Umbilical cord (tissue), 2 donors: ENCODE measurements around the gene SCN8A. TPM values are rescaled to one million over a fixed set of nuclear protein-coding genes. Genes with fewer than 3 reads are reported as not detected.
"Not testable (repeated sequence)": the region's sequence is repeated elsewhere in the genome, so short reads cannot be mapped to it uniquely, and the experiment has no call there.

Experiments used
- DNase-seq: peaks from one replicate; pipeline ENCODE4 v3.0.0-alpha.2; 2015; ENCODE audit warnings: low spot score
- total RNA-seq: library from RNA; depleted of rRNA; stranded (reverse); fragments of >200 nt; gene quantifications from one replicate; pipeline ENCODE4 v1.2.3, GENCODE V29; 2014; ENCODE audit warnings: low replicate concordance; ENCODE audit not compliant: insufficient read depth

The SCN8A gene
- 6.0 TPM for total RNA-seq

DNA sequence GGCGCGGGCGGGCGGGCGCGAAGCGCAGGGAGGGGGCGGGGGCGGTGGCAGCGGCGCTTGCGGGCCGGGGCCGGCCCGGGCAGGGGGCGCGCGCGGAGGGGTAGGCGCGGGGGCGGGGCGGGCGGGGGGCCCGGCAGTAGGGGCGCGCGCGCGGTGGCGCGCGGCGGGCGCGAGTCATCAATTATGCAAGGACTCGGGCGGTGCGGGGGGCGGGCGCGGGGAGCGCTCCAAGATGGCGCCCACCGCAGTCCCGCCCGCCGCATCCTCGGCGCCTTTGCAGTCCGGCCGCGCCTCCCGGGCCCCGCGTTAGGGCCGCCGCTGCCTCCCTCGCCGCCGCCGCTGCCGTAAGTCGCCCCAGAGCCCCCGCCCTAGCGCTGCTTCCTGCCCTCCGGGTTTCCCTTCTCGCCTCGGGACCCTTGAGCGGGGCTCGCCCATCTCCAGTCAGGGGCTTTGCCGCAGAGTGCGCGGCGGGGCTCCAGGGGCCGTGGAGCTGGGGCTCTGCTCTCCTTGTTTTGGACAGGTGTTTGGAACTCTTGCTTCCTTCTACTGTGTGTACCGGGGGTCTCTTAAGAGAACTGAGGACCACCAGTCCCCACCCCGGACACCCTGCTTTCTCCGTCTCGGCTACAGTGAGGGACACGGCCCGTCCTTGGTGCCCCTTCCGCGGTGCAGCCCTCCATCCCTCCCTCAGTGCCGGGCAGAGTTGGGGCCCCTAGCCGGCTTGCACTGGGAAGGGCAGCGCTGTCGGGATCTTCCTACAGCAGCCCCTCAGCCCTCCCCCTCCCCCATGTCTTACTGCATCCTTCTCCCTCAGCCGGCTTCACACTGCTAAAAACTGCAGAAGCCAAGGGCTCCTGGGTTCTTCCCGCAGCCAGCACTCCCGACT lies at the start of gene SCN8A:
Gene SCN8A, plus strand, starts transcription at position 218 of the 886 bp plus-strand sequence. CDS start 71,585 bp downstream, outside the sequence.
- DNase-seq = peak; percentile 40

DNA sequence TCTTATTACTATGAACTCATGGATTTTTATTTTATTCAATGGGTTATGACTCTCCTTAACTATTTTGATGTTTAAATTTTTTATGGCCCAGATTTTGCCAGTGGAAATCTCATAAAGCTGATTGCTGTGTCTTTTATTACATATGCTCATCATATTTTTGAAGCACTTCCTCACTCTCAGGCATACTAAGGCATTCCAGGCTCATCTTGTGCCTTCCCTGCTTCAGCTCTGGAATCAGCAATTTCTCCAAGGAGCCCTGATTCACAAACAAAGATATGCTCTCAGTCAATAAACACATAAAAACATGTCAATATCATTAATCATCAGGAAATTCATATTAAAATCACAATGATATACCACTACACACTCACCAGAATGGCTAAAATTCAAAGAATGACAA lies 44.9 kb upstream of the SCN8A start:
- DNase-seq = no peak

DNA sequence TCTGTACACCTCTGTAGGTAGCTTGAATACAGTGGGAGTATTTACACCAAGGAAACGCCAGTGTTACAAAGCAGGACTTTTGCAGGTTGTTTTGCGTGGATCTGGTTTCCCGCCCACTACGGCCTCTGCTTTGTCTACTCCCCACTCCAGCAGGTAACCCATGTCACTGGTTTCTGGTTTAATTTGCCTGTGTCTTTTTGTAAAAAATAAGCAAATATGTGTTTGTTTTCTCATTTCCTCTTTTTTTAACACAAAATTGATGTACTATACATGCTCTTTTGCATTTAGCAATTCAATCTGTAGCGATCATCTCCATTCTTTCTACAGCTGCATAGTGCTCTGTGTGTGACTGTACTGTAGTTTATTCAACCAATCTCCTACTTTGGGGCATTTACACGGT lies 43.4 kb upstream of the SCN8A start:
- no peak for DNase-seq

DNA sequence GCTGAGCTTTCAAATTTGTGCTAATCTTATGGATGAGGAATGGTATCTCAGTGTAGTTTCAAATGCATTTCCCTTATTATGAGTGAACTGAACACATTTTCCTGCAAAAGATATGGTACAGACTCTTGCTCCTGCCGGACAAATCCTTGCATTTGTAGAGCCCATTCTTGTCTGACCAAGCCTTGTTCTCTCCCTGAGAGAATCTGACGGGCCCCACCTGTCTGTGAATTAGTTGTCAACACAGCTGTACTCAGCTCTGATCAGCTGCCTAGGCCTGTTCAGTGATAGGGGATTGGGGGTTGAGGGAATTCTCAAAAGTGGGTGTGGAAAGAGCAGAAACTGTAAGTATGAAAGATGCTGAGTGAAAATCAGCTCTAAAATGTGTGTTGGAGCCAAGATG lies 42.8 kb upstream of the SCN8A start:
- no peak for DNase-seq

- DNase-seq = no peak
These were observed 41.4 kb upstream of the SCN8A start for GRCh38 chr12:51549637-51550036.

DNA sequence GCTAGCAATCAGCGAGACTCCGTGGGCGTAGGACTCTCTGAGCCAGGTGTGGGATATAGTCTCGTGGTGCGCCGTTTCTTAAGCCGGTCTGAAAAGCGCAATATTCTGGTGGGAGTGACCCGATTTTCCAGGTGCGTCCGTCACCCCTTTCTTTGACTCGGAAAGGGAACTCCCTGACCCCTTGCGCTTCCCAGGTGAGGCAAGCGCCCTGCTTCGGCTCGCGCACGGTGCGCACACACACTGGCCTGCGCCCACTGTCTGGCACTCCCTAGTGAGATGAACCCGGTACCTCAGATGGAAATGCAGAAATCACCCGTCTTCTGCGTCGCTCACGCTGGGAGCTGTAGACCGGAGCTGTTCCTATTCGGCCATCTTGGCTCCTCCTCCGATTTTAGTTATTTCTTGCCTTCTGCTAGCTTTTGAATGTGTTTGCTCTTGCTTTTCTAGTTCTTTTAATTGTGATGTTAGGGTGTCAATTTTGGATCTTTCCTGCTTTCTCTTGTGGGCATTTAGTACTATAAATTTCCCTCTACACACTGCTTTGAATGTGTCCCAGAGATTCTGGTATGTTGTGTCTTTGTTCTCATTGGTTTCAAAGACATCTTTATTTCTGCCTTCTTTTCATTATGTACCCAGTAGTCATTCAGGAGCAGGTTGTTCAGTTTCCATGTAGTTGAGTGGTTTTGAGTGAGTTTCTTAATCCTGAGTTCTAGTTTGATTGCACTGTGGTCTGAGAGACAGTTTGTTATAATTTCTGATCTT lies 22.6 kb upstream of the SCN8A start:
- DNase-seq = not testable (repeated sequence)

DNA sequence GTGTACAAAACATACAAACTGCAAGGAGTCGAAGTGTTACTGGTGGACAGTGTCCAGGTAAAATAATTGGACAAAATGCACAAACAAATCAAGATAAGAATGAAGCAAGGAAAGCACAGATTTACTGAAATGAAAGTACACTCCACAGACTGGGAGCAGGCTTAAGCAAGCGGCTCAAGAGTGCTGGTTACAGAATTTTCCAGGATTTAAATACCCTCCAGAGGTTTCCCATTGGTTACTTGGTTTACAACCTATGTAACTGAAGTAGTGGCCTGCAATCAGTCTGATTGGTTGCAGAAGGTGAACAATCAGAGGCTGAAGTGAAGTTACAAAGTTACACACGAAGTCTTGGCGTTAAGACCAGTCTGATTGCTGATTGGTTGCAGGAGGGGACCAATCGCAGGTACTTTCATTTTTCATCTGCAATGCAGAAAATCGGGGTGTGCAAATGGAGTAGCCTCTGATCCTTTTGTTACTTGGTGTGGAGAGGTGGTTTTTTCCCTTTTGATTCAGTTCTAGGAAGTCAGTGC lies 11.6 kb upstream of the SCN8A start:
- no peak for DNase-seq

DNA sequence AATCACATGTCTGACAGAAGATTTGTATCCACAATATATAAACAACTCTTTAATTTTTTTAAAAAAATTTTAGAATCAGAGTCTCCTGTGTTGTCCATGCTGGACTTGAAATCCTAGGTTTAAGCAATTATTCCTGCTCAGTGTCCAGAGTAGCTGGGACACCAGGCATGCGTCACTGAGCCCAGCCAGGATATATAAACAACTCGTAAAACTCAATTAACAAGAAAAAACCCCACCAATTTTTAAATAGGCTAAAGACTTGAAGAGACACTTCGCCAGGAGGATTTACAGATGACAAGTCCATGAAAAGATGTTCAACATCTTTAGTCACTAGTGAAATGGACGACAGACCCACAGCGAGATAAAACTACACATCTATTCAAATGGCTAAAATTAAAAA lies 2.0 kb upstream of the SCN8A start:
- DNase-seq = no peak

DNA sequence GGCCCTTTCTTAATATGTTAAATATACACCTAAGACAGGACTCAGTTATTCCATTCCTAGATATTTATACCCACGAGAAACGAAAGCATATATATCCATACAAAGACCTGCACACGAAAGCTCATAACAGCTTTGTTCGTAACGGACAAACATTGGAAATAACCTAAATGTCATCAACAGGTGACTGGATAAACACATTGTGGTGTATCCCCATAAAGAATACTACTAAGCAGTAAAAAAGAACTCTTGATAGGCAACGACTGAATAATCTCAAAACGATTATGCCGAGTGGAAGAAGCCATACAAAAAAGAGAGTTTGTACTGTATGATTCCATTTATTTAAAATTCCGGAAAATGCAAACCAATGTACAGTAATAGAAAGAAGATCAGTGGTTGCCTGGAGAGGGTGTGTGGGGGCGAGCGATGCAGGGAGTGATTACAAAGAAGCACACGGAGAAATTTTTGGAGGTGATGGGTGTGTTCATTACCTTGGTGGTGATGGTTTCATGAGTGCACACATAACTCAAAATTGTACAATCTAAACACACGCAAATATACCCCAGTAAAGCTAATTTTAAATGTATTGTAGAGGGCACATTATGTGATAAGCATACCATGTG lies 1.4 kb upstream of the SCN8A start:
- DNase-seq = no peak

DNA sequence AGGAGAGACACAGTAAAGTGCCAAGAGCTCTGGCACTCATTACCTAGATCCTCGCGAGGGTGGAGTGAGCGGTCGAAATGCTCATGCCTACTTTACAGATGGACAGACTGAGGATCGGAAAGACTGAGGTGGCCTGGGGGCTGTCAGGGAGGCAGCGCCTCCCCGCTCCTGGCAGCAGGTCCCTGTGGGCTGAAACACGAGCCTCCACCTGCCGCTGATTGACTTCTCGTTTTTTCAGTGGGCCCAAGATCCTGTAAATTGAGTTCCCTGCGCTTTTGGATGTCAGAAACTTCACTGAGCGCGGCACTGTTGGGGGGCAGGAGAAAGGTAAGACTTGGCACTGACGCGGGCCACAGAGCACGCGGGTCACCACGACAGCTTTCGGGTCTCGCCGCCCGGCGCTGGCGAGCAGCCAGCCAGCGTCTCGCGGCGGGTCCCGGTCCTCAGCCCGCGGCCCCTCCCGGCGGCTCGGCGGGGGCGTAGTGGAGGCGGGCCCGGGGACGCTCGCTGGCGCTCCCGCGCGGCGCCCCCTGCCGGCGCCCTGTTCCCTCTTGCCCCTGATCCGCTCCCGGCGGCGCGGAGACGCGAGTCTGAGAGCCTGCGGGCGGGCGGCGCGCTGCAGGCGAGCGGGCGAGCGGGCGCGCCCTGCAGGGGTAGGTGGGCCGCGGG lies 552 bp upstream of the SCN8A start:
- DNase-seq = peak; percentile 53

GRCh38 chr12:51592034-51592705 lies 1.1 kb downstream of the SCN8A start:
- peak; percentile 6 for DNase-seq

GRCh38 chr12:51593021-51593420 lies 2.0 kb downstream of the SCN8A start:
- DNase-seq = no peak

DNA sequence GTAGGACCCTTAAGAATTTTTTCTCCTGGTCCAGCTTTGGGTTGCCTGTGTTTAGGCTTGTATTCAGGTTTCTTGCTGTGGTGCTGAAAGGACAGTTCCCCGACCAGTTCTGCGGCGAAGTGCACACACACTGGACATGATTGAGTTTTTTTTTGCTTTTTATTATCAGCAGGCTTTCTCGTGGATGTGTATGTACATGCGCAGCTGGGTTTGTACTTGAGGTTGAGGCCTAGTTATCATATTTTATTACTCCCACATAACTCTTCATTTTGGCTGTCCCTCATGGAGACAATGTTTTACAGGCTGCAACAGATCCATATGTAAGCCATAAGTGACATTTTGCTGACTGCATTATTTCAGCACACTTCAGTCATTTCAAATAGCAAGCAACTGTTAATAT lies 2.5 kb downstream of the SCN8A start:
- peak; percentile 75 for DNase-seq

DNA sequence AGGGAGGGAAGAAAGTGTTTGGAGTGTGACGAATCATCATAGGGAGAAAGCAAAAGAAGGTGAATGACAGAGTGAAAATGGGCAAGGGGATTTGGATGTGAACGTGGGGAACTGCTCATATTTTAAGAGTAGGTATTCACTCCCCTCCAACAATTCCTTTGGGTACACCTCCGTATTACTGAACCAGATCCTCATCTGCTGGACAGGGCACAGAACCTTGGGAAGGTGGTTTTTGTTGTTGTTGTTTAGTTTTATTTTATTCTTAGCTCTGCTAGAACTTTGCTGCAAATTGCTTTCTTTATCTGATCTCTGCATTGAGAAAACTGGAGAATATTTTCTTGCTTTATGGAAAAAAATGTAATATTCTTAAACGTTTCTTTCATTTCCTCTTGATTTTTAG lies 7.1 kb downstream of the SCN8A start:
- DNase-seq = no peak

DNA sequence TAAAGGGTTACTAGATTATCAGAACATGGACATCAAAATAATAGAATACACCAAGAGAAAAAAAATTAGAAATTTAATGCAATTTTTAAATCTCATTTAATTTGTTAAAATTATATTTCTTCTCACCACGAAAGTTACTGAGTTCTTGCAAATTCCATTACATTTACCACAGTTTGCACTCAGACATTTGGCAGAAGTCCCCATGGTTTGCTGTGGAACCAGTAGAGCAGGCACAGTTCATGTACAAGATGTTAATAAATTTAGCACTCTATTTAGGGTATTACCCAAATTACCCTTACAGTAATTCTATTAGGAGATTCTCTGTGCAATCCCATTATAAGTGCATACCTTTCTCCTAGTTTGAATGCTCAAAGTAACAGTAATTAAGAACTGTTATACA lies 9.7 kb downstream of the SCN8A start:
- no peak for DNase-seq

- DNase-seq = no peak
These were observed 10.2 kb downstream of the SCN8A start for GRCh38 chr12:51601241-51601640.

DNA sequence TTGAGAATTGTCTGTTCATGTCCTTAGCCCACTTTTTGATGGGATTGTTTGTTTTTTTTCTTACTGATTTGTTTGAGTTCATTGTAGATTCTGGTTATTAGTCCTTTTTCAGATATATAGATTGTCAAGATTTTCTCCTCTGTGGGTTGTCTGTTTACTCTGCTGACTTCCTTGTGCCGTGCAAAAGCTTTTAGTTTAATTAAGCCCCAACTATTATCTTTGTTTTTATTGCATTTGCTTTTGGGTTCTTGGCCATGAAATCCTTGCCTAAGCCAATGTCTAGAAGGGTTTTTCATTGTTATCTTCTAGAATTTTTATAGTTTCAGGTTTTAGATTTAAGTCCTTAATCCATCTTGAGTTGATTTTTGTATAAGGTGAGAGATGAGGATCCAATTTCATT lies 14.9 kb downstream of the SCN8A start:
- not testable (repeated sequence) for DNase-seq

DNA sequence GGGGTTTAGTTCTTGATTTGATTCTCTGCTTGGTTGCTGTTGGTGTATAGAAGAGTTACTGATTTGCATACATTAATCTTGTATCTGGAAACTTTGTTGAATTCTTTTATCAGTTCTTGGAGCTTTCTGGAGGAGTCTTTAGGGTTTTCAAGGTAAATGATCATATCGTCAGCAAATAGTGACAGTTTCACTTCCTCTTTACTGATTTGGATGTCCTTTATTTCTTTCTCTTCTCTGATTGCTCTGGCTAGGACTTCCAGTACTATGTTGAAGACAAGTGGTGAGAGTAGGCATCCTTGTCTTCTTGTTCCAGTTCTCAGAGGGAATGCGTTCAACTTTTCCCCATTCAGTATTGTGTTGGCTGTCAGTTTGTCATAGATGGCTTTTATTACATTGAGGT lies 16.2 kb downstream of the SCN8A start:
- DNase-seq = not testable (repeated sequence)

DNA sequence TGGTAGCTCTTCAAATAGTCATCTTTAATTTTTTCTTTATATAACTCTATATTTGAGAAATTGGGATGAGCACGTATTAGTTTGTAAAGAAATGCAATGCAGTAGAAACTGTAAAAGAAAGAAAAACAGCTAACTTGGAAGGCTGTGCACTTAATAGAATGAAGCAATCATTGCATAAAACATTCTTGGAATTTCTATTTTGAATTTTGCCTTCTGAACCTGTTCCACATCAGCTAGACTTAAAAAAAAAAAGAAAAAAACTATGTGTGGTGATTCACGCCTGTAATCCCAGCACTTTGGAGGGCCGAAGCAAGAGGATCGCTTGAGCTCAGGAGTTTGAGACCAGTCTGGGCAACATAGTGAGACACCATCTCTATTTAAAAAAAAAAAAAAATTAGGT lies 29.4 kb downstream of the SCN8A start:
- DNase-seq = no peak

- DNase-seq = peak; percentile 11
These were observed 30.3 kb downstream of the SCN8A start for GRCh38 chr12:51621156-51621922.
